Activated naive CD8-positive, alpha-beta T cell treated with anti-CD3 and anti-CD28 coated beads, Interleukin-2, amount 50 U/mL, for 24 hours (primary cell): ENCODE results near the gene ASB16.

ENCODE experiments used
- ATAC-seq: fragments of 150-1000 bp; cut with Tn5 transposase; one replicate; pipeline ENCODE4 v1.10.0; 2021
- DNase-seq: peaks from one replicate; pipeline ENCODE4 v3.0.0; 2021
- H3K27ac Mint-ChIP-seq: one replicate; pipeline ENCODE4 v1.8.0; 2021; ENCODE audit warnings: mild to moderate bottlenecking, mixed read lengths
- H3K27me3 Mint-ChIP-seq: one replicate; pipeline ENCODE4 v1.8.0; 2021; ENCODE audit warnings: mixed read lengths
- H3K36me3 Mint-ChIP-seq: one replicate; pipeline ENCODE4 v1.8.0; 2021; ENCODE audit warnings: low read depth, mixed read lengths
- H3K4me1 Mint-ChIP-seq: one replicate; pipeline ENCODE4 v1.8.0; 2021; ENCODE audit warnings: mixed read lengths
- H3K4me3 Mint-ChIP-seq: one replicate; pipeline ENCODE4 v1.8.0; 2021; ENCODE audit warnings: mild to moderate bottlenecking, moderate library complexity, mixed read lengths
- H3K9me3 Mint-ChIP-seq: one replicate; pipeline ENCODE4 v1.8.0; 2021; ENCODE audit warnings: mixed read lengths

The ASB16 gene

GRCh38 chr17:44218344-44219107 lies 48.0 kb downstream of the ASB16 start:
- peaks cover 57% of the 10 kb centered on the region for H3K4me1 Mint-ChIP-seq
- ATAC-seq (peak; percentile 34), DNase-seq (peak; percentile 88)
- H3K9me3 Mint-ChIP-seq: no peaks in the 10 kb centered on the region
- H3K27me3 Mint-ChIP-seq: no peaks in the 10 kb centered on the region
- peaks cover 42% of the 10 kb centered on the region for H3K36me3 Mint-ChIP-seq
- peak overlapping the region; percentile 95 for H3K4me3 Mint-ChIP-seq
- H3K27ac Mint-ChIP-seq: peak overlapping the region; percentile 99

DNA sequence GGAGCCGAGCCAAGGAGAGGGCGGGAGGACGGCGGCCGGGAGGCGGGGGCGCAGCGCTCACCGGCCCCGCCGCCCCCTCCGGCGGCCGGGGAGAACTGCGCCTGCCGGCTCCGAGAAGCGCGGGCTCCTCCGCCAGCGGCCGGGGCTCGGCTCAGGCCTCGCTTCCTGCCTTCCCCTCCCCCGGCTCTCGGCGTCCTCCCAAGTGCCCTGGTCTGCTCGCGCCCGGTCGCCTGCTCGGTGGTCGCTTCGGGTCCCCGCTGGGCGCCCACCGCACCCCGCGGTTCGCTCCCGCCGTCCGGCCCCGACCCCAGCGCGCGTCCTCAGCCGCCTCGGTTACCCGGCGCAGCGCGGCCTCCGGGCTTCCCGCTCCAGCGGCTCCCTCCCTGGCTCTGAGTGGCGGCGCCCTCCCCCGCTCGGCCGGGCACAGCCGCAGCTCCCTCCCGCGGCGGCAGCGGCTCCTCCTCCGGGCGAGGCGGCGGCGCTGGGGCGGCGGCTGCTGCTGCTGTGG lies 48.7 kb downstream of the ASB16 start:
- DNase-seq (peak; percentile 78), ATAC-seq (peak; percentile 34)
- H3K9me3 Mint-ChIP-seq: no peaks in the 10 kb centered on the region
- H3K27me3 Mint-ChIP-seq: no peaks in the 10 kb centered on the region
- peaks cover 35% of the 10 kb centered on the region for H3K36me3 Mint-ChIP-seq
- peaks cover 51% of the 10 kb centered on the region for H3K4me1 Mint-ChIP-seq
- no peak overlapping the region for H3K4me3 Mint-ChIP-seq
- H3K27ac Mint-ChIP-seq: no peak overlapping the region

- DNase-seq: peak; percentile 66
- peak within 1 kb of the TSS; percentile 93 for H3K27ac Mint-ChIP-seq
Measured at GRCh38 chr17:44219616-44220212, 49.2 kb downstream of the ASB16 start, which contains the start of gene UBTF. Gene UBTF (minus strand): TSS chr17:44219675. CDS start chr17:44218229, 1,446 bp downstream.

GRCh38 chr17:44220213-44221083 lies 49.9 kb downstream of the ASB16 start:
- no peaks in the 10 kb centered on the region for H3K27me3 Mint-ChIP-seq
- H3K9me3 Mint-ChIP-seq: no peaks in the 10 kb centered on the region
- peaks cover 38% of the 10 kb centered on the region for H3K4me1 Mint-ChIP-seq
- H3K36me3 Mint-ChIP-seq: peaks cover 23% of the 10 kb centered on the region
- ATAC-seq (peak; percentile 18), DNase-seq (peak; percentile 62)
- H3K27ac Mint-ChIP-seq: peak overlapping the region; percentile 93
- H3K4me3 Mint-ChIP-seq: peak overlapping the region; percentile 89

More at GRCh38 chr17:44219616-44220212, 49.2 kb downstream of the ASB16 start, which contains the start of gene UBTF:
- Mint-ChIP-seq H3K36me3 (peaks cover 30% of the 10 kb centered on the region), H3K4me3 (peak within 1 kb of the TSS; percentile 95), H3K9me3 (no peaks in the 10 kb centered on the region), H3K27me3 (no peaks in the 10 kb centered on the region), H3K4me1 (peaks cover 45% of the 10 kb centered on the region)
- peak; percentile 3 for ATAC-seq

- H3K36me3 Mint-ChIP-seq: peaks cover 14% of the 10 kb centered on the region
- ATAC-seq: peak; percentile 18
- H3K27ac Mint-ChIP-seq: peak overlapping the region; percentile 86
- H3K4me3 Mint-ChIP-seq: peak overlapping the region; percentile 89
- no peaks in the 10 kb centered on the region for H3K27me3 Mint-ChIP-seq
- H3K4me1 Mint-ChIP-seq: peaks cover 30% of the 10 kb centered on the region
- peak; percentile 73 for DNase-seq
- no peaks in the 10 kb centered on the region for H3K9me3 Mint-ChIP-seq
Measured at GRCh38 chr17:44221084-44221861, 50.8 kb downstream of the ASB16 start.

DNA sequence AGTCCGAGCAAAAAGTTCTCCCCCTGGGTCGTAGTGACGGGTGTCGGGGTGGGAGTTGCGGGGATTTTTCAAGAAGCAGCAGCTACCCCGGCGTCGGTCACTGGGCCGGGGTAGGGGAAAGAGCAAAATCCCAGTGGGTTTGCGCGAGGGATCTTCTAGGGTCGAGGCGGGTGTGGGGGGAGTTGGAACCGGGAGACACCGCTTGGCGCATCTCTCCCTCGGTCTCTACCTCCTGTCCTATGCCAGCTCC lies 51.3 kb downstream of the ASB16 start:
- DNase-seq (no peak), ATAC-seq (no peak)
- Mint-ChIP-seq H3K27me3 (no peaks in the 10 kb centered on the region), H3K36me3 (peaks cover 9% of the 10 kb centered on the region), H3K27ac (peak overlapping the region; percentile 86), H3K9me3 (no peaks in the 10 kb centered on the region), H3K4me1 (peaks cover 24% of the 10 kb centered on the region), H3K4me3 (peak overlapping the region; percentile 89)

DNA sequence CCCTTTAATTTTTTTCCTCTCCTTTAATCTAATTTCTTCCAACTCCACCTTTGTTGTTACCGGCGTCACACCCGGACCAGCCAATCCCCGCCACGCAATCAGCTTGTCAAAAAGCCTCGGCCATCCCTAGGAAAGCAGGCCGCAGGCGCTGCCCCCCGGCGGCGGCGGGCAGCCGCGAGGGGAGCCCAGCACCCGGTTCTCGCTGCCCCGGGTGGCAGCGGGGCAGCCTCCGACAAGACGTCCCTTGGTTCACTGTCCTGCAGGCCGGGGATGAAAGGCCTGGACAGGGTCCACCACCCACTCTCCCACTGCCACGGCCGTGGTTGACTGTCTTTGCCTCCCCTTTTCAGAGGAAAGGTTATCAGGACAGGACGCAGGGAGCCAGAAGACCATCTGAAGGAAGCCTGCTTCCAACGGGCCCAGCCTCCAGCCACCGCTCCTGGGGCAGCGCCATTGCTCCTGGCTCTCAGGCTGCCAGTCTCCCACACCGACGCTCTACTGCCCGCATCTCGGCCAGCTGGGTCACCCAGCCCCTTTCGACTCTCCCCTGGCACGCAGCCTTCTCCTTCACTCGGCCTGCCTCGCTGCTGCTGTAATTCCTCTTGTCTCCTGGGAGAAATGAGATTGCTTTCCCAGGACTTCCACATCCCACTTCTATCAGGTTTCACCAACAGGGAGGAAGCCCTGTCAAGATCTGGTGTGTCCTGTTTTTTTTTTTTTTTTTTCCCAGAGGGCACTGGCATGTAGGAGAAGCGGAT lies 51.8 kb downstream of the ASB16 start:
- no peaks in the 10 kb centered on the region for H3K9me3 Mint-ChIP-seq
- H3K4me1 Mint-ChIP-seq: peaks cover 21% of the 10 kb centered on the region
- H3K27me3 Mint-ChIP-seq: no peaks in the 10 kb centered on the region
- no peak for ATAC-seq
- peaks cover 6% of the 10 kb centered on the region for H3K36me3 Mint-ChIP-seq
- H3K27ac Mint-ChIP-seq: peak overlapping the region; percentile 86
- peak; percentile 64 for DNase-seq
- peak overlapping the region; percentile 89 for H3K4me3 Mint-ChIP-seq

DNA sequence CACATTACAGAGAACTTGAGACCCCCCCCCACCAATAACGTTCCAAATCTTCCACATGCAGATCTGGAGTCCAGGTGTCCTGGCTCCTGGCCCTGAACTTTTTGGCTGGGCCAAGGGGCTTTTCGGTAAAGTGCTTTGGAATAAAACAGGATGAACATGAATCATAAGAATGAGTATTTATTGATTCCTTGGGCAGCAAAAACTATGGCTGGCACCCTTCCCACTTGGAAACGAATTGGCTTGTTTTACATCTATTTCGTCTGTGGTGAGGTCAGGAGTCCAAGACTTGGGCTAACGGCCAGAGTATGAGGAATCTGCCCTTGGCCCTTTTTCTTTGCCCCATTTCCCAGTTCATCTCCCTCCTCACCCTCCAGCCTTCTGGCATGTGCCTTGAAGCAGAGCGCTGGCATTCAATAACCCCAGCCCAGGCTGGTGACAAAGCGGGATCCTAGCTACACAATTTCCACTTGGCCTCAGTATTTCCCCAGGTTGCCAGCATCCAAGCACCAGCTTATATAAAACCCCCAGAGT lies 53.1 kb downstream of the ASB16 start:
- Mint-ChIP-seq H3K36me3 (no peaks in the 10 kb centered on the region), H3K27ac (no peak overlapping the region), H3K27me3 (no peaks in the 10 kb centered on the region), H3K9me3 (no peaks in the 10 kb centered on the region), H3K4me3 (no peak overlapping the region), H3K4me1 (peaks cover 17% of the 10 kb centered on the region)
- DNase-seq (no peak), ATAC-seq (no peak)
